DND-41 (cell line): ENCODE measurements around the gene RGS6.

Experiments
- ATAC-seq: fragments of 200-7000 bp; cut with Tn5 transposase; 3 replicates; pipeline ENCODE4 v1.9.1; 2021; ENCODE audit warnings: low read depth; ENCODE audit not compliant: insufficient read depth
- DNase-seq: peaks from one replicate; pipeline ENCODE4 v3.0.0-alpha.2; 2020
- H2AFZ ChIP-seq: 2 replicates; pipeline ENCODE4 v1.6.0; 2012; ENCODE audit warnings: low read depth, low read length
- H3K27ac ChIP-seq: 2 replicates; pipeline ENCODE4 v1.5.1; 2012; ENCODE audit warnings: low read length, inconsistent platforms
- H3K27me3 ChIP-seq: fragments of 200-600 bp; sonication (generic); 2 replicates; pipeline ENCODE4 v1.6.0; 2012; ENCODE audit warnings: low read length, mild to moderate bottlenecking, inconsistent platforms; ENCODE audit not compliant: insufficient read depth, poor library complexity
- H3K36me3 ChIP-seq: 2 replicates; pipeline ENCODE4 v1.5.1; 2012; ENCODE audit warnings: low read length, inconsistent platforms; ENCODE audit not compliant: insufficient read depth
- H3K4me1 ChIP-seq: 2 replicates; pipeline ENCODE4 v1.5.1; 2012; ENCODE audit warnings: mild to moderate bottlenecking, low read length; ENCODE audit not compliant: insufficient read depth
- H3K4me2 ChIP-seq: 2 replicates; pipeline ENCODE4 v1.6.0; 2012; ENCODE audit warnings: mild to moderate bottlenecking, moderate library complexity, low read length, inconsistent platforms; ENCODE audit not compliant: insufficient read depth
- H3K4me3 ChIP-seq, 2 experiments: fragments of 200-600 bp in 1 of 2; shearing (Covaris generic) in 1 of 2; 2 replicates each; pipeline ENCODE4 v1.5.1; 2012 to 2016; ENCODE audit warnings: inconsistent platforms in 2 of 2, low read length in 2 of 2, mild to moderate bottlenecking in 2 of 2, low read depth in 1 of 2, moderate library complexity in 1 of 2
- H3K79me2 ChIP-seq: 2 replicates; pipeline ENCODE4 v1.6.0; 2012; ENCODE audit warnings: low read length, inconsistent platforms; ENCODE audit not compliant: insufficient read depth
- H3K9ac ChIP-seq: 2 replicates; pipeline ENCODE4 v1.6.0; 2012; ENCODE audit warnings: low read depth, mild to moderate bottlenecking, inconsistent platforms, low read length, moderate library complexity
- H3K9me3 ChIP-seq: 2 replicates; pipeline ENCODE4 v1.5.1; 2012; ENCODE audit warnings: low read length, moderate library complexity, mild to moderate bottlenecking, inconsistent platforms; ENCODE audit not compliant: insufficient read depth, severe bottlenecking
- H4K20me1 ChIP-seq: 2 replicates; pipeline ENCODE4 v1.6.0; 2012; ENCODE audit warnings: low read length; ENCODE audit not compliant: insufficient read depth
- EZH2 ChIP-seq: IDR thresholded peaks from 3 replicates; pipeline ENCODE4 v1.6.1; 2012; ENCODE audit warnings: borderline replicate concordance, low read depth, mild to moderate bottlenecking, moderate library complexity, low read length, inconsistent platforms; ENCODE audit not compliant: severe bottlenecking
- TF ChIP-seq, protein P1 (sequence below): IDR thresholded peaks from 2 replicates; pipeline ENCODE4 v1.5.1; 2012; ENCODE audit warnings: borderline replicate concordance, low read length, moderate library complexity, mild to moderate bottlenecking; ENCODE audit not compliant: poor library complexity, severe bottlenecking; ENCODE audit errors: extremely low read depth

RGS6 gene

DNA sequence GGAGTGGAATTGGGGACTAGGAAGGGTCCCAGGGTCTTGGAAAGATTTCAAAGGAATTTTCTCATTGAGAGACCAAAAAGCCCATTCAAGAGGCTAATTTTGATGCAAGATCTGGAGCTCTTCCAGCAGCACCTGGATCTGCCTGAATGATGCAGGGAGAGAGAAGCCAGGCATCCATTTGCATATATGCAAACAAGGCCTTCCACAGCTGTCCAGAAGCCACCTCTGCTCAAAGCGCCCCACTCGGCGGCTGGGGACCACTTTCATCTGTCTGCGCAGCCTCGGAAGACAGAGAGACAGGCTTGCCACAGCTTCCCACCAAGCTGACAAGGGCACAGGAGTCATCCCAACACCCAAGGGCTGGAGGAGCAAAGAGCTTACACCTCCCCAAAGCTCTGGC lies 666.1 kb downstream of the RGS6 start:
- no peak overlapping the region for H3K4me3 ChIP-seq
- H3K4me1 ChIP-seq, result peaks cover 18% of the 10 kb centered on the region
- TF ChIP-seq EZH2, result no peak
- TF ChIP-seq, protein P1, sequence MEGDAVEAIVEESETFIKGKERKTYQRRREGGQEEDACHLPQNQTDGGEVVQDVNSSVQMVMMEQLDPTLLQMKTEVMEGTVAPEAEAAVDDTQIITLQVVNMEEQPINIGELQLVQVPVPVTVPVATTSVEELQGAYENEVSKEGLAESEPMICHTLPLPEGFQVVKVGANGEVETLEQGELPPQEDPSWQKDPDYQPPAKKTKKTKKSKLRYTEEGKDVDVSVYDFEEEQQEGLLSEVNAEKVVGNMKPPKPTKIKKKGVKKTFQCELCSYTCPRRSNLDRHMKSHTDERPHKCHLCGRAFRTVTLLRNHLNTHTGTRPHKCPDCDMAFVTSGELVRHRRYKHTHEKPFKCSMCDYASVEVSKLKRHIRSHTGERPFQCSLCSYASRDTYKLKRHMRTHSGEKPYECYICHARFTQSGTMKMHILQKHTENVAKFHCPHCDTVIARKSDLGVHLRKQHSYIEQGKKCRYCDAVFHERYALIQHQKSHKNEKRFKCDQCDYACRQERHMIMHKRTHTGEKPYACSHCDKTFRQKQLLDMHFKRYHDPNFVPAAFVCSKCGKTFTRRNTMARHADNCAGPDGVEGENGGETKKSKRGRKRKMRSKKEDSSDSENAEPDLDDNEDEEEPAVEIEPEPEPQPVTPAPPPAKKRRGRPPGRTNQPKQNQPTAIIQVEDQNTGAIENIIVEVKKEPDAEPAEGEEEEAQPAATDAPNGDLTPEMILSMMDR, result no peak
- H3K36me3 ChIP-seq, result no peaks in the 10 kb centered on the region
- ATAC-seq (no peak), DNase-seq (peak; percentile 9)
- H3K79me2 ChIP-seq, result no peaks in the 10 kb centered on the region
- peaks cover 59% of the 10 kb centered on the region for H3K27me3 ChIP-seq
- peaks cover 26% of the 10 kb centered on the region for H4K20me1 ChIP-seq
- H2AFZ ChIP-seq, result no peak overlapping the region
- no peak overlapping the region for H3K4me2 ChIP-seq
- H3K9ac ChIP-seq, result no peak overlapping the region
- H3K9me3 ChIP-seq, result no peaks in the 10 kb centered on the region
- H3K27ac ChIP-seq, result no peak overlapping the region

DNA sequence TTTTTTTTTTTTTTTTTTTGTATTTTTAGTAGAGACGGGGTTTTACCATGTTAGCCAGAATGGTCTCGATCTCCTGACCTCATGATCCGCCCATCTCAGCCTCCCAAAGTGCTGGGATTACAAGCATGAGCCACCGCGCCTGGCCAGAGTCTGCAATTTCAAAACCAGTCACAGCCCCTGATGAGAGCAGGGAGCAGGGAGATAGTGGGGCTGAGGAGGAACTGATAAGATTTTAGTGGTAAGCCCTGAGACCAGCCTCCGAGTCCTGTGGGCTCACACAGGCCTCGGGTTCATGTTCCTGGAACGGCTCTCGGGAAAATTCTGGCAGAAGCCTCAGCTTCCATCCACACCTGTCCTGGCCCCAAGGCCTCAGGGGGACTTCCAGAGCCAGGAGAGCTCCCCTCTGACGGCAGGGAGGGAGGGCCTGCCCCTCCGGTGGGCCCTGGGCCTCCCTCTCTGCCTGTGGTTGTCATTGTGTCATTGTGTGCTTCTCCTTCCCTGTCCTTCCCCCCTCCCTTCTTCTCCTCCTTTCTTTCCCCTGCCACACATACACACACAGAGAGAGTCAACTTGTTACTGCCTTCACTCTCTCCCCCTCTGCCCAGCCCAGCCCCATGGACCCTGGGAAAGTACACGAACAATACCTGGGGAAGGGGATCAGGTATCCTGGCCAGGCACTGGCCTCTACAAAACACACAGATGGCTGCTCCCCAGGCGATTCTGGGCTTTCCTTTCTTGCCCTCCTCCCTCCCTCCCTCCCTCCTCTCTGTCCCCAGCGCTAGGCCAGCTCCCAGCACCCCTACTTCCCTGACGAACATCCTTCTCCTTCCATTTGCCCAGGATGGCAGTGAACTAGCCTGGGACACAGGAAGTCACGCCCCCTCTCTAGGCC lies 667.6 kb downstream of the RGS6 start:
- H3K9me3 ChIP-seq, result no peaks in the 10 kb centered on the region
- no peaks in the 10 kb centered on the region for H3K79me2 ChIP-seq
- TF ChIP-seq, protein P1, result no peak
- TF ChIP-seq EZH2, result no peak
- peaks cover 3% of the 10 kb centered on the region for H3K4me1 ChIP-seq
- no peak overlapping the region for H3K9ac ChIP-seq
- no peak overlapping the region for H2AFZ ChIP-seq
- peaks cover 69% of the 10 kb centered on the region for H3K27me3 ChIP-seq
- H3K36me3 ChIP-seq, result no peaks in the 10 kb centered on the region
- DNase-seq (no peak), ATAC-seq (no peak)
- H4K20me1 ChIP-seq, result peaks cover 23% of the 10 kb centered on the region
- no peak overlapping the region for H3K4me2 ChIP-seq
- no peak overlapping the region for H3K27ac ChIP-seq
- no peak overlapping the region for H3K4me3 ChIP-seq

DNA sequence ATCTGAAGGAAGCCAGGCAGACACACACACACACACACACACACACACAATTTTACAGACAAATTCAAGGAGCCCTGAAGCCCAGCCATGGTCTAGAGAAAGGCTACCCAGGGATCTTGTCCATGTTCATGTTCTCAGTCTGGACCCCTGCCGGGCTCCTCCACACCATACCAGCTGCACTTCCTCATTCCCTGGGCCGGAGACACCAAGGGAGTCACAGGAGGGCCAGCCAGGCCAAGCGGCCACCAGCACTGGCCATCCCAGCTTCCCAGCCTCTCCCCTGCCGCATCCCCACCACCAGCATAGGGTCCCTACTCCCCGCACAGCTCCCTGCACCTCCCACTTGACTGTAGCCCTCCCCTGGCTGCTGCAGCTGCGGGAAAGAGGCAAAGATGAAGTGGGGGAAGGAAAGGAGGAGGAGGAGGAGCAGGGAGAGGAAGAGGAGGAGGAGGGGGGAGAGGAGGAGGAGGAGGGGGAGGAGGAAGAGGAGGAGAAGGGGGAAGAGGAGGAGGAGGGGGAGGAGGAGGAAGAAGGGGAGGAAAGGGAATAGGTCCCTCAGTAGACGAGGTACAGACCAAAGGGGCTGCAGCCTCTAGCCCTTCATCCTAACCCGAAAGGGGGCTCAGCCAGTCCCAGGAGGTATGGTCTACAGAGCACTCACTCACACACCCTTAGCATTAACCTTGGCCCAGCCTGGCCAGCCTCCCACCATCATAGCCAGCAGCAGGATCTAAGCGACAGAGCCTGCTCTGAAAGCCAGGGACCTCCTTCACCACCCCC lies 668.5 kb downstream of the RGS6 start:
- Histone ChIP-seq H3K36me3 (no peaks in the 10 kb centered on the region), H4K20me1 (peaks cover 23% of the 10 kb centered on the region), H3K27ac (no peak overlapping the region), H3K4me3 (no peak overlapping the region), H3K79me2 (no peaks in the 10 kb centered on the region), H2AFZ (no peak overlapping the region), H3K27me3 (peaks cover 69% of the 10 kb centered on the region), H3K4me2 (no peak overlapping the region), H3K4me1 (no peaks in the 10 kb centered on the region), H3K9ac (no peak overlapping the region), H3K9me3 (no peaks in the 10 kb centered on the region)
- ATAC-seq (0 out of 3 replicates have a peak, but pooled peaks have one; percentile 23), DNase-seq (no peak)
- TF ChIP-seq, protein P1, result no peak
- no peak for TF ChIP-seq EZH2
